ENCODE results near the gene KPNA5.
"Not testable (repeated sequence)": the region's sequence is repeated elsewhere in the genome, so short reads cannot be mapped to it uniquely, and the experiment has no call there.

The KPNA5 gene

GRCh38 chr6:116705917-116706316, 24.9 kb downstream of the KPNA5 start:
- DNase-seq, result no peak

- DNase-seq, result no peak
These were observed 33.3 kb downstream of the KPNA5 start for GRCh38 chr6:116714296-116714695.

GRCh38 chr6:116714761-116715160, 33.8 kb downstream of the KPNA5 start:
- no peak for DNase-seq

- DNase-seq, result no peak
These were observed 45.9 kb downstream of the KPNA5 start for GRCh38 chr6:116726947-116727346.

GRCh38 chr6:116730513-116730912, 49.5 kb downstream of the KPNA5 start:
- no peak for DNase-seq

- DNase-seq, result no peak
These were observed 56.0 kb downstream of the KPNA5 start for GRCh38 chr6:116737004-116737403.

- DNase-seq, result not testable (repeated sequence)
These were observed 59.5 kb downstream of the KPNA5 start for GRCh38 chr6:116740486-116740885.

- DNase-seq, result no peak
These were observed 60.6 kb downstream of the KPNA5 start for GRCh38 chr6:116741571-116741970.

- DNase-seq, result no peak
These were observed 64.2 kb downstream of the KPNA5 start for GRCh38 chr6:116745176-116745575.

GRCh38 chr6:116761779-116762178, 80.8 kb downstream of the KPNA5 start:
- DNase-seq, result no peak

GRCh38 chr6:116762235-116762634, 81.2 kb downstream of the KPNA5 start:
- no peak for DNase-seq

- no peak for DNase-seq
These were observed 82.0 kb downstream of the KPNA5 start for GRCh38 chr6:116763048-116763447.

GRCh38 chr6:116763906-116764628, 83.1 kb downstream of the KPNA5 start:
- DNase-seq, result no peak

GRCh38 chr6:116764629-116764960, 83.6 kb downstream of the KPNA5 start:
- DNase-seq, result no peak

- DNase-seq, result no peak
These were observed 84.2 kb downstream of the KPNA5 start, which contains the start of gene FAM162B for GRCh38 chr6:116764961-116765841. FAM162B (minus strand) TSS chr6:116765719; CDS start chr6:116765576, 143 bp downstream.

GRCh38 chr6:116766506-116767176, 85.6 kb downstream of the KPNA5 start:
- DNase-seq, result no peak

GRCh38 chr6:116767715-116768114, 86.7 kb downstream of the KPNA5 start:
- DNase-seq, result no peak

- no peak for DNase-seq
These were observed 91.4 kb downstream of the KPNA5 start for GRCh38 chr6:116772450-116772849.

GRCh38 chr6:116773886-116774285, 92.9 kb downstream of the KPNA5 start:
- no peak for DNase-seq

GRCh38 chr6:116779573-116780164, 98.7 kb downstream of the KPNA5 start:
- no peak for DNase-seq

GRCh38 chr6:116783852-116784251, 102.8 kb downstream of the KPNA5 start:
- no peak for DNase-seq

Data from NCI-H1092 (cell line).